HepG2 (cell line): ENCODE results near the gene GTPBP6. TPM values are rescaled to one million over a fixed set of nuclear protein-coding genes. Genes with fewer than 3 reads are reported as not detected.
"Not testable (repeated sequence)": the region's sequence is repeated elsewhere in the genome, so short reads cannot be mapped to it uniquely, and the experiment has no call there.

Experiments used
- ATAC-seq: fragments of 200-7000 bp; cut with Tn5 transposase; 3 replicates; pipeline ENCODE4 v1.9.1; 2020; ENCODE audit warnings: mild to moderate bottlenecking, moderate library complexity
- BruUV-seq: library from RNA; stranded (reverse); fragments of 400-500 nt; replicated peaks from 2 replicates; lab custom pipeline; 2021; lab: Mats Ljungman, UMichigan
- CTCF ChIA-PET: fragments of 300-600 bp; formaldehyde crosslinking; extraction: SDS; loops from one replicate; lab custom pipeline; 2021; ENCODE audit warnings: low total read pairs, inconsistent platforms, low intra/inter-chr PET ratio; lab: Yijun Ruan, JAX
- POLR2A ChIA-PET: fragments of 350-600 bp; sonication (Branson Sonifier 250); formaldehyde crosslinking; loops from one replicate; lab custom pipeline; 2020; ENCODE audit warnings: antibody characterized with exemption, inconsistent platforms; lab: Yijun Ruan, JAX
- DNase-seq: peaks from one replicate; pipeline ENCODE4 v3.0.0-alpha.2; 2015; ENCODE audit warnings: low spot score
- FAIRE-seq: peaks from 3 replicates; lab custom pipeline; 2011; peaks lifted over from hg19 to GRCh38; lab: Jason Lieb, UNC
- H2AFZ ChIP-seq: one replicate; pipeline ENCODE4 v1.6.1; 2011; ENCODE audit warnings: low read length, inconsistent platforms
- H3K27ac ChIP-seq: fragments of 300-600 bp; 3 replicates; pipeline ENCODE4 v1.8.0; 2011; ENCODE audit warnings: mixed run types, mild to moderate bottlenecking, mixed read lengths, low read length, inconsistent platforms; ENCODE audit not compliant: insufficient read depth; ENCODE audit errors: extremely low read length
- H3K27me3 ChIP-seq, 2 experiments: fragments of 200-600 bp in 1 of 2; 2 replicates in 1 of 2; 3 replicates in 1 of 2; pipeline versions ENCODE4 v1.6.0 to v1.8.0; 2011; ENCODE audit warnings: low read length in 2 of 2, mild to moderate bottlenecking in 2 of 2, moderate library complexity in 2 of 2, inconsistent platforms in 1 of 2; ENCODE audit not compliant: insufficient read depth in 2 of 2, control insufficient read depth in 1 of 2
- H3K36me3 ChIP-seq, 2 experiments: fragments of 200-600 bp in 1 of 2; replicated peaks in 1 of 2; 2 replicates in 1 of 2; 3 replicates in 1 of 2; pipeline versions ENCODE4 v1.5.1 to v1.8.0; 2011; ENCODE audit warnings: low read length in 2 of 2, inconsistent platforms in 1 of 2; ENCODE audit not compliant: insufficient read depth in 2 of 2, control insufficient read depth in 1 of 2
- H3K4me1 ChIP-seq: 2 replicates; pipeline ENCODE4 v1.5.1; 2012; ENCODE audit warnings: low read length, inconsistent platforms; ENCODE audit not compliant: insufficient read depth
- H3K4me2 ChIP-seq: 2 replicates; pipeline ENCODE4 v1.6.0; 2011; ENCODE audit warnings: low read depth, low read length, inconsistent platforms
- H3K4me3 ChIP-seq, 3 experiments: fragments of 200-600 bp in 1 of 3; sonication (generic), shearing (Covaris generic) in 1 of 3; replicated peaks in 1 of 3; 2 replicates each; pipeline ENCODE4 v1.5.1; 2011 to 2016; ENCODE audit warnings: low read length in 3 of 3, inconsistent platforms in 2 of 3, low read depth in 2 of 3, mild to moderate bottlenecking in 2 of 3, control low read depth in 1 of 3, mixed read lengths in 1 of 3; ENCODE audit not compliant: insufficient read depth in 1 of 3
- H3K79me2 ChIP-seq: one replicate; pipeline ENCODE4 v1.6.1; 2011; ENCODE audit warnings: low read length, inconsistent platforms; ENCODE audit not compliant: insufficient read depth
- H3K9ac ChIP-seq: 2 replicates; pipeline ENCODE4 v1.6.0; 2011; ENCODE audit warnings: mild to moderate bottlenecking, low read depth, low read length, inconsistent platforms; ENCODE audit not compliant: insufficient read depth
- H3K9me3 ChIP-seq: 2 replicates; pipeline ENCODE4 v1.5.1; 2012; ENCODE audit warnings: mild to moderate bottlenecking, low read length
- H4K20me1 ChIP-seq: 2 replicates; pipeline ENCODE4 v1.6.0; 2011; ENCODE audit warnings: inconsistent platforms, mild to moderate bottlenecking, low read length, moderate library complexity; ENCODE audit not compliant: insufficient read depth
- AGO2 ChIP-seq: fragments of 200-400 bp; formaldehyde crosslinking; optimal IDR thresholded peaks from 2 replicates; pipeline ENCODE3; 2017; ENCODE audit warnings: mild to moderate bottlenecking, low read depth, low read length, moderate library complexity
- ATF7 ChIP-seq, 2 experiments: fragments of 450-650 bp in 1 of 2; sonication (generic) in 1 of 2; formaldehyde crosslinking in 1 of 2; IDR thresholded peaks; 2 replicates each; pipeline versions ENCODE4 v1.4.0 to v1.6.1; 2016 to 2020; ENCODE audit warnings: antibody characterized with exemption in 1 of 2, mild to moderate bottlenecking in 1 of 2, missing genetic modification reagents in 1 of 2
- CEBPB ChIP-seq: IDR thresholded peaks from 2 replicates; pipeline ENCODE4 v1.6.1; 2011; ENCODE audit warnings: low read depth, low read length, improper control_type of control experiment, borderline replicate concordance
- CEBPG ChIP-seq: IDR thresholded peaks from 2 replicates; pipeline ENCODE4 v1.6.1; 2016
- KDM5B ChIP-seq: sonication (generic); formaldehyde crosslinking; IDR thresholded peaks from 2 replicates; pipeline ENCODE4 v1.4.0; 2020; ENCODE audit warnings: missing genetic modification reagents, mild to moderate bottlenecking, borderline replicate concordance
- POGZ ChIP-seq: sonication (generic); formaldehyde crosslinking; IDR thresholded peaks from 2 replicates; pipeline ENCODE4 v1.4.0; 2020; ENCODE audit warnings: mild to moderate bottlenecking, missing genetic modification reagents
- RBFOX2 ChIP-seq: fragments of 200-400 bp; formaldehyde crosslinking; IDR thresholded peaks from 2 replicates; pipeline ENCODE4 v1.6.1; 2017; ENCODE audit warnings: low read depth, mild to moderate bottlenecking, low read length
- SRY ChIP-seq: sonication (generic); formaldehyde crosslinking; IDR thresholded peaks from 2 replicates; pipeline ENCODE4 v1.8.0; 2022; ENCODE audit warnings: mild to moderate bottlenecking, missing genetic modification reagents
- WGBS: methylation state at CpG from one replicate; pipeline ENCODE4 v1.1.6; 2017; ENCODE audit warnings: low lambda C conversion rate; 5-methylcytosine and 5-hydroxymethylcytosine counted together
- in situ Hi-C: cut with HindIII; loops from 2 replicates; pipeline ENCODE4 v1.10.0; 2017; ENCODE audit warnings: low pct_unique_long_range_greater_than_20kb; ENCODE audit not compliant: extremely low pct_ligation_motif_present
- intact Hi-C: fragments of 100-400 bp; cut with micrococcal nuclease; formaldehyde crosslinking; loops from one replicate; pipeline ENCODE4 v1.10.0; 2022; ENCODE audit not compliant: unreplicated experiment
- polyA plus RNA-seq, 8 experiments: library from polyadenylated mRNA; depleted of rRNA in 3 of 8; stranded (reverse) in 7 of 8; unstranded in 1 of 8; fragments of >200 nt; fragmentation: Illumina TruSeq in 4 of 8; extraction: Trizol in 4 of 8; gene quantifications; 2 replicates each; pipeline versions ENCODE4 v1.2.1 to v1.2.3, GENCODE V29; 2011 to 2016; ENCODE audit warnings: low read depth in 4 of 8, missing spikeins in 1 of 8, mixed read lengths in 1 of 8; ENCODE audit not compliant: insufficient read depth in 1 of 8
- total RNA-seq, 5 experiments: library from RNA; depleted of rRNA; stranded (reverse); fragments of >200 nt; fragmentation: Illumina TruSeq; extraction: Trizol; gene quantifications; 2 replicates each; pipeline ENCODE4 v1.2.3, GENCODE V29; 2016; ENCODE audit warnings: low read depth in 1 of 5
- TF ChIP-seq, protein P1 (sequence below): sonication (generic); formaldehyde crosslinking; IDR thresholded peaks from 2 replicates; pipeline ENCODE4 v1.5.0; 2020; ENCODE audit warnings: mild to moderate bottlenecking, missing genetic modification reagents
- TF ChIP-seq, protein P2 (sequence below), 2 experiments: fragments of 450-650 bp in 1 of 2; sonication (generic) in 1 of 2; formaldehyde crosslinking; IDR thresholded peaks; 2 replicates each; pipeline versions ENCODE4 v1.5.0 to v1.8.0; 2020 to 2022; ENCODE audit warnings: mild to moderate bottlenecking in 1 of 2, missing genetic modification reagents in 1 of 2

The GTPBP6 gene
- total and polyA plus RNA-seq, 2 of the 13 experiments (the other 11 are each of a cell fraction or from before 2014, with no cell fraction given): 20.2 to 39.6 TPM

- Histone ChIP-seq H3K79me2 (peaks cover 51% of the 10 kb centered on the region), H4K20me1 (peaks cover 51% of the 10 kb centered on the region), H3K4me1 (peaks cover 56% of the 10 kb centered on the region), H3K4me2 (peak overlapping the region; percentile 83), H3K36me3 (peaks cover 23 to 46% of the 10 kb centered on the region in 2 experiments), H3K27ac (peak overlapping the region; percentile 57), H3K4me3 (peak overlapping the region in 1 of 3 experiments; percentile 66; a peak in 1 of 6 replicates), H3K9ac (peak overlapping the region; percentile 39)
- FAIRE-seq; H2AFZ ChIP-seq; ATAC-seq; CTCF ChIA-PET; BruUV-seq; POLR2A ChIA-PET; H3K27me3 ChIP-seq; DNase-seq; H3K9me3 ChIP-seq; in situ Hi-C loops; TF ChIP-seq ATF7 (CRISPR knock-in tag; IDR thresholded peaks at IDR 0.05): not testable (repeated sequence)
- 94% methylated on average over 21 of the region's 21 CpGs for WGBS
- intact Hi-C loops: loop anchor here (1.0 kb wide), 1 partner anchor 21 kb away; no protein-coding TSS in a partner anchor
- TF ChIP-seq RBFOX2 (peak; percentile 47; the same call in 1 of the 2 replicates), SRY (CRISPR knock-in tag) (0 out of 2 replicates have a peak, but pooled peaks have one; percentile 40), POGZ (0 out of 2 replicates have a peak, but pooled peaks have one; percentile 16), AGO2 (peak; percentile 32), CEBPB (peak; percentile 2; the same call in 1 of the 2 replicates), CEBPG (CRISPR knock-in tag) (peak; percentile 35; the same call in 1 of the 2 replicates), ATF7 (IDR thresholded peaks at IDR 0.05) (peak; percentile 61; the same call in 1 of the 2 replicates), KDM5B (CRISPR knock-in tag) (0 out of 2 replicates have a peak, but pooled peaks have one; percentile 28)
- TF ChIP-seq, protein P1, sequence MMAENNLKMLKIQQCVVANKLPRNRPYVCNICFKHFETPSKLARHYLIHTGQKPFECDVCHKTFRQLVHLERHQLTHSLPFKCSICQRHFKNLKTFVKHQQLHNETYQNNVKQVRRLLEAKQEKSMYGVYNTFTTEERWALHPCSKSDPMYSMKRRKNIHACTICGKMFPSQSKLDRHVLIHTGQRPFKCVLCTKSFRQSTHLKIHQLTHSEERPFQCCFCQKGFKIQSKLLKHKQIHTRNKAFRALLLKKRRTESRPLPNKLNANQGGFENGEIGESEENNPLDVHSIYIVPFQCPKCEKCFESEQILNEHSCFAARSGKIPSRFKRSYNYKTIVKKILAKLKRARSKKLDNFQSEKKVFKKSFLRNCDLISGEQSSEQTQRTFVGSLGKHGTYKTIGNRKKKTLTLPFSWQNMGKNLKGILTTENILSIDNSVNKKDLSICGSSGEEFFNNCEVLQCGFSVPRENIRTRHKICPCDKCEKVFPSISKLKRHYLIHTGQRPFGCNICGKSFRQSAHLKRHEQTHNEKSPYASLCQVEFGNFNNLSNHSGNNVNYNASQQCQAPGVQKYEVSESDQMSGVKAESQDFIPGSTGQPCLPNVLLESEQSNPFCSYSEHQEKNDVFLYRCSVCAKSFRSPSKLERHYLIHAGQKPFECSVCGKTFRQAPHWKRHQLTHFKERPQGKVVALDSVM (CRISPR knock-in tag): peak; percentile 80
- TF ChIP-seq, protein P2, sequence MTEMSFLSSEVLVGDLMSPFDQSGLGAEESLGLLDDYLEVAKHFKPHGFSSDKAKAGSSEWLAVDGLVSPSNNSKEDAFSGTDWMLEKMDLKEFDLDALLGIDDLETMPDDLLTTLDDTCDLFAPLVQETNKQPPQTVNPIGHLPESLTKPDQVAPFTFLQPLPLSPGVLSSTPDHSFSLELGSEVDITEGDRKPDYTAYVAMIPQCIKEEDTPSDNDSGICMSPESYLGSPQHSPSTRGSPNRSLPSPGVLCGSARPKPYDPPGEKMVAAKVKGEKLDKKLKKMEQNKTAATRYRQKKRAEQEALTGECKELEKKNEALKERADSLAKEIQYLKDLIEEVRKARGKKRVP (CRISPR knock-in tag; IDR thresholded peaks at IDR 0.05): 0 out of 4 replicates have a peak, but pooled peaks of 1 of the 2 experiments have one; percentile 32
Measured at GRCh38 chrX:282000-282681, 36.5 kb downstream of the GTPBP6 start.
